HG03378 (cell line): ENCODE data around the gene IGHMBP2.

ENCODE experiments used
- ATAC-seq: cut with Tn5 transposase; IDR thresholded peaks from one replicate; pipeline ENCODE4 v1.9.1; 2021; ENCODE audit warnings: mild to moderate bottlenecking, moderate library complexity; ENCODE audit not compliant: unreplicated experiment

The IGHMBP2 gene

GRCh38 chr11:68979931-68980775 is 76.5 kb downstream of the IGHMBP2 start:
- ATAC-seq = no peak

DNA sequence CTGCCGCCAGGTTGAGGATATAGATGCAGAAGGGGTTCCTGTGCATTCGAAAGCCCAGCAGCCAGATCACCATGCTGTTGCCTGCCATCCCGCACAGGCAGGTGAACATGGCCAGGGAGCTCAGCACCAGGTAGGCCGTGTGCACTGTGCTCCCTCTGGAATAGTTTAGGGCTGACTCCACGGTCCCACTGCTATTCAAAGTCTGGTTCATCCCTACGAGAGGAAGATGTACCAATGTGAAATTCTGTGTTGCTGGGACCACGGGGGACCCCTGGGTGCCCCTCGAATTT is 77.0 kb downstream of the IGHMBP2 start, which contains the start of gene MRGPRD:
Gene MRGPRD, minus strand, starts transcription at position 211 of the 290 bp plus-strand sequence. Its CDS starts 0 bp downstream, at position 211.
- no peak for ATAC-seq

DNA sequence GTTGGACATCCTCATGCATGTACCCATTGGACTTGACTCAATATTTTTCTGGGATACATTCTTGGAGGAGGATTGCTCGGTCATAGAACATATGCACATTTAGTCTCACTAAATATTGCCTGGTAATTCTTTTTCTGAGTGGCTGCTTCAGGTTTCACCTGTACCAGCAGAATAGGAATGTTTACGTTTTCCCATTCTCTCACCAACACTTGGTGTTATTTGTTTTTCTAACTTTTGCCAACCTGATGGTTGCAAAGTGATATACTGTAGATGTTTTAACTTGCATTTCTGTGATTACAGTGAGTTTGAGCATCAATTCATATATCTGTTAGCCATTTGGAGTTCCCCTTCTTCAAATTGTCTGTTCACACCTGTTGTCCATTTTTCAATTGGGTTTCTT is 78.4 kb downstream of the IGHMBP2 start:
- no peak for ATAC-seq

- ATAC-seq = no peak
Measured at GRCh38 chr11:68983801-68984200, 80.1 kb downstream of the IGHMBP2 start.

GRCh38 chr11:68987211-68987610 is 83.5 kb downstream of the IGHMBP2 start:
- ATAC-seq = no peak

DNA sequence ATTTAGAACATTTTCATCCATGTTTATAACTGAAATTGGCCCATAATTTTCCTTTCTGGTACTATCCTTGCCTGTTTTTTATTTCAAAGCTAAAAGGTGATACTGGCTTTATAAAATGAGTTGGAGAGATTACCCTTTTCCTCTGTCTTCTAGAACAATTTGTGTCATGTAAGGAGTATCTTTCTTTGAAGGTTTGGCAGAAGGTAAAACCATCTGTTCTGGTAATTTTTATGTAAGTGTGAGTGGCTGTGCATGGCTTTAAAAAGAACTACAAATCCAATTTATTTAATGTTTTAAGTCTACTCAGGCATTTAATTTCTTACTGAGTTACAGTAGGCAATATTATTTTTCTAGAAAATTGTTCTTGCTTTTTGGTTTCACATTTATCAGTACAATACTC is 84.8 kb downstream of the IGHMBP2 start:
- no peak for ATAC-seq
